HG03175 (cell line): ENCODE measurements around the gene PACSIN2.
"Not testable (repeated sequence)": the region's sequence is repeated elsewhere in the genome, so short reads cannot be mapped to it uniquely, and the experiment has no call there.

Experiments used
- ATAC-seq: cut with Tn5 transposase; IDR thresholded peaks from one replicate; pipeline ENCODE4 v1.9.1; 2021; ENCODE audit warnings: mild to moderate bottlenecking, moderate library complexity; ENCODE audit not compliant: unreplicated experiment

Gene PACSIN2

GRCh38 chr22:42930810-42931420 lies 84.0 kb downstream of the PACSIN2 start:
- ATAC-seq, result no peak

- no peak for ATAC-seq
Measured at GRCh38 chr22:42929838-42930155, 85.2 kb downstream of the PACSIN2 start.

- no peak for ATAC-seq
Measured at GRCh38 chr22:42928969-42929837, 85.7 kb downstream of the PACSIN2 start.

- ATAC-seq, result no peak
Measured at GRCh38 chr22:42927966-42928365, 87.0 kb downstream of the PACSIN2 start.

- no peak for ATAC-seq
Measured at GRCh38 chr22:42926768-42927167, 88.2 kb downstream of the PACSIN2 start.

- no peak for ATAC-seq
Measured at GRCh38 chr22:42926104-42926503, 88.8 kb downstream of the PACSIN2 start.

GRCh38 chr22:42925598-42925997 lies 89.4 kb downstream of the PACSIN2 start:
- no peak for ATAC-seq

GRCh38 chr22:42925031-42925430 lies 89.9 kb downstream of the PACSIN2 start:
- ATAC-seq, result not testable (repeated sequence)

- ATAC-seq, result no peak
Measured at GRCh38 chr22:42924436-42924835, 90.5 kb downstream of the PACSIN2 start.

- ATAC-seq, result no peak
Measured at GRCh38 chr22:42922374-42923191, 92.4 kb downstream of the PACSIN2 start.

- no peak for ATAC-seq
Measured at GRCh38 chr22:42920101-42920820, 94.7 kb downstream of the PACSIN2 start.

GRCh38 chr22:42919199-42919598 lies 95.8 kb downstream of the PACSIN2 start:
- ATAC-seq, result no peak

- no peak for ATAC-seq
Measured at GRCh38 chr22:42918500-42918899, 96.4 kb downstream of the PACSIN2 start.

GRCh38 chr22:42917358-42917757 lies 97.6 kb downstream of the PACSIN2 start:
- not testable (repeated sequence) for ATAC-seq

- ATAC-seq, result no peak
Measured at GRCh38 chr22:42915980-42916765, 98.8 kb downstream of the PACSIN2 start.

GRCh38 chr22:42914511-42915076 lies 100.4 kb downstream of the PACSIN2 start:
- ATAC-seq, result no peak

- ATAC-seq, result no peak
Measured at GRCh38 chr22:42913874-42914510, 101.0 kb downstream of the PACSIN2 start.

- ATAC-seq, result no peak
Measured at GRCh38 chr22:42912059-42912458, 102.9 kb downstream of the PACSIN2 start.

- ATAC-seq, result no peak
Measured at GRCh38 chr22:42910221-42910942, 104.6 kb downstream of the PACSIN2 start.
